ENCODE data around the gene FAM32A. TPM values are rescaled to one million over a fixed set of nuclear protein-coding genes. Genes with fewer than 3 reads are reported as not detected.

Gene FAM32A
- total RNA-seq, 1 donor from 2014 or later = 36.9 TPM

- intact Hi-C loops (cut with DNase I) = loop anchor here (5.0 kb wide), 1 partner anchor 184 kb away; no protein-coding TSS in a partner anchor
- DNase-seq (ENCODE audit: low spot score) = no peak
These were observed 13.1 kb downstream of the FAM32A start for GRCh38 chr19:16198370-16198651.

DNA sequence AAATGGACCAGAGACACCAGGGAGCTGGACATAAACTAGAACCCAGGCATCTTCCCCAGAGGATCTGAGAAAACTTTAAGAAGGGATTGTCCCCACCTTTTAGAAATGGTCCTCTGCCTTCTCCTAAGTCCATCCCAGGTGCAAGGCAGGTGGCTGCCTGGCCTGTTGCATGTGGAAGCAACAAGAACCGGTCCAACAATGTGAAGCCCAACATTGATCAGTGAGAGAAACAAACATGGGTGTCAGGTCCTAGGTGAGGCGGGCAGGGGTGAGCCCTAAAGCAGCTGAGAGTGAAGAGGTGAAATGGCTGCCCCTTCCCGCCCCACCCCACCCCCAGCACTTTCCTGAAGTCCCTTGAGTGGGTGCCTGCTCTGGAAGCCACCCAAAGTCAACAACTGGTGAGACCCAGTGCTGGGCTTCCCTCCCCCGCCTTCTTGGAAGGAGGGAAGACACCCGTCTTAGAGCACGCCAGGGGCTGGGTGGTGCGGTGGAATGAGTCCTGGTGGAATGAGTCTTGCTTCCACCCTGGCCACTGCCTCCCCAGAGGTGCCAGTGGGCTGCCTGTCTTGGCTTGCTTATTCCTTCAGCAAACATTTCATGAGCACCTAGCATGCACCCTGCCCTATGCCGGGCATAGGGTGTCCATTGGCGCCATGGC is 14.2 kb downstream of the FAM32A start:
- intact Hi-C loops (cut with DNase I) = loop anchor here (5.0 kb wide), 1 partner anchor 183 kb away; no protein-coding TSS in a partner anchor
- DNase-seq (ENCODE audit: low spot score) = no peak

DNA sequence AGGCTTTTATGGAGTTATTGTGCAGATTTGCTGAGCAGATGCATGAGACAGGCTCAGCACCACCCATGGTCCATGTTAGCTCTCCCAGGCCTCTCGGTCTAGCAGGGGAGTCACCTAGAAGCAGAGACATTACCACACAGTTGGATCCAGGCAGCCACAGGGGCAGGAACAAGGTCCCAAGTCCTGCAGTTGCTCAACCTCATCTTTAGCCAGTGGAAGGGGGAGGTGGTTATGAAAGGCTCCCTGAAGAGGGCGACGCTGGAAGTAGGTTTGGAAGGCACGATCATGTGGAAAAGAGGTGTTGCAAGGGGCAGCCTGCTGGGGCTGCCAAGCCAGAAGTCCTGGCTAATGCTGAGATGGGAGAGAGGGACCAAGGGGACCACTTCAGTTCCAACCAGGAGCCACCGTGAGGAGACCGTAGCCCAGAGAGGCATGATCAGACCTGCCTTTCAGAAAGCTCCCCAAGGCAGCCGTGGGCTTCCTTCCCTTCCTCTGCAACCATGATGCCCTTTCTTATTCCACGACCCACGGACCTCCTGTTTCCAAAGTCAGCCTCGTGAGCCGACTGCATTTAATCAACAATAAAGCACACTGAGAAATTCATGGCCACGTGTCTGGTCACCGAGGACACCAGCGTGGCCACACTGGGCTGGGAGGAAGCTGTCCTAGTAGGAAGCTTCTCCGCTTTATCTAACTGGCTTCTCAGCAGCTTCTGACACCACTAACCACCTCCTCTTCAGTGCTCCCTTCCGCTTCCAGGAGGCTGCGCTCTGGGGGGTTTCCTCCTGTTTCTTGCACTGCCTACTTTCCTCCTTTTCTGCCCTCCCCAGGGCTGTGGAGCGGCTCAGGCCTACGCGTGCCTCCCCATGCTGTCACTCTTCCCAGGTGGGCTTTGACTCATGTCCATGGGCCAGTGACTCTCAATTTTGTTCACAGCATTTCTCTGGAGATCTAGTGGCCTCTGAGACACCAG is 15.1 kb downstream of the FAM32A start:
- no peak for DNase-seq (ENCODE audit: low spot score)

DNA sequence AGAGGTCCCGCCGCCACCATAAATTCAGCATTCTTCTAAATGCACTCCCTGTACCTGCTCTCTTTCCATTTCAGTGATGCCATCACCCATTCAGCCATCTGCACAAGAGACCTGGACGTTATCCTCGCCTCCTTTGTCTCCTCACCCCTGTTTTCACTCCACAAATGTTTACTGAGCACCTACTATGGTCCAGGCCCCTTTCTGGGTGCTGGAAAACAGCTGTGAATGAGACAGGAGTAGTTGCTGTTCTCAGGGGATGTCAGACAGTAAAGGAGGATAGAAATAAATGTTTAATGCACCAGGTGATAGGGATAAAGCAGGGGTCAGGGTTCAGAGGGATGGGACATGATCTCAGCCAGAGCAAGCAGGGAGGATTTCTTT is 15.8 kb downstream of the FAM32A start:
- intact Hi-C loops (cut with DNase I) = no loop called here
- no peak for DNase-seq (ENCODE audit: low spot score)

More for the DNA sequence above, 15.1 kb downstream of the FAM32A start:
- intact Hi-C loops (cut with DNase I) = no loop called here

- DNase-seq (ENCODE audit: low spot score) = no peak
- intact Hi-C loops (cut with DNase I) = no loop called here
These were observed 17.4 kb downstream of the FAM32A start for GRCh38 chr19:16202320-16203255.

DNA sequence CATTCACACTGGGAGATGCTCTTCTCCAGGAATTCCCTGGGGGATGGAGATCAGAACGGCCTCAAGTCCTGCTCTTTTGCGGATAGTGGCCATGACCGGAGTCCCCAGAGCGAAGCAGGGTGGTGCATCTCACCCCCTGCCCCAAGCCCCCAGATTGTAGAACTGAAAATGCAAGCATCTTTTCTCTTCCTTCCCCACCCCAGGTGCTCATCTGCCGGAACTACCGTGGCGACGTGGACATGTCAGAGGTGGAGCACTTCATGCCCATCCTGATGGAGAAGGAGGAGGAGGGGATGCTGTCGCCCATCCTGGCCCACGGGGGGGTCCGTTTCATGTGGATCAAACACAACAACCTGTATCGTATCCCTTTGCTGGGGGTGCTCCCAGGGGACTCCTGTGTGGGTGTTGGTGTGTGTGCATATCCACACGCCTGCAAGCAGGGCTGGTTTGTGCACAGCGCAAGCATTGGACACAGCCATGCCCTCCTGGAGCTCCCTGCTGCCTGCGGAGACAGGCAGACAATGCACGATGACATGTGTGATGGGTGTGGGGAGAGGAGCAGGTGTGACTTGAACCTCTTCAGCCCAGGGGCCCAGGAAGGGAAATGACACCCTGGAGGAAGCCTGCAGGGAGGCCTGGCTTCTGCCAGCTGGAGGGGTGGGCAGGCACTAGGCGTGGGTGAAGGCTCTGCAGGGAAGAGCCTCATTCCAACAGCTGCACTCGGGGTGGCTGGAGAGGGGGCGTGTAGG is 18.2 kb downstream of the FAM32A start:
- intact Hi-C loops (cut with DNase I) = no loop called here
- DNase-seq (ENCODE audit: low spot score) = no peak

GRCh38 chr19:16204005-16204294 is 18.7 kb downstream of the FAM32A start:
- no peak for DNase-seq (ENCODE audit: low spot score)
- intact Hi-C loops (cut with DNase I) = no loop called here

DNA sequence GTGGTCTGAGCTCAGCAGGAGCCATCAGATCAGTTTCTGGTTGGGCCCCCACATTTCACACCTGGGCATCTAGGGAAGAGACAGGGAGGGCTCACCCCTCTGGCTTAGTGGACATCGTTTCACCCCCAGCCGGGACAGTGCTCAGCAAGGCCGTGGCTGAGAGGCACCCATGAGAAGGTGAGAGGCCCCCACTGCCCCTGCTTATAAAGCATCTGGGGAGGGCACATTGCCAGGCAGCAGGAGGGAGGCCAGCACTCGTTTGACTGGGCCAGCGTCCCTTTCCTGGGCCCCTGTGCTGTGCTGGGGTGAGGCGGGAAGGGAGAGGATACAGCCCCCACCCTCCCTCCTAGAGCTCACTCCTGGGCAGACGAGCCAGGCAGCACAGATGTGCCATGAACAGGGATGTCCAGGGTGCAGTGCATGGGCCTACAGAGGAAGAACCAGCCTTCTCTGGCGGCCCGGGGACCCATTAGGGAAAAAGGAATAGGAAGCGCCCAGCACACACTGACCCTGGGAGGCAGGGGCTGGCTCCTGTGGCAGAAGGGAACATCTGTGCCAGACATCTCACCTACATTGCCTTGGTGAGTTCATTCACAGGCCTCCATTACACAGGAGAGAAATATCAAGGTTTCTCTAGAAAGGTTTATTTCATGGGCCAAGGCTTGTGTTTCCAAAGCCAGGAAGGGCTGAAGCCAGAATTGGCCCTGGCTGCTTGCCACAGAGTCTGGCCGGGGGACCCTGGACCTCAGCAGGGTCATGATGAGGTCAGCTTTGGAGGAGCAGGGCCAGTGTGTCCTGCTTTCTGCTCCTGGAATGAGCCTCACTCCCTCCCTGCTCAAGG is 20.2 kb downstream of the FAM32A start:
- intact Hi-C loops (cut with DNase I) = no loop called here
- peak; percentile 76 for DNase-seq (ENCODE audit: low spot score)

GRCh38 chr19:16206046-16206605 is 20.9 kb downstream of the FAM32A start:
- peak; percentile 57 for DNase-seq (ENCODE audit: low spot score)
- intact Hi-C loops (cut with DNase I) = no loop called here

DNA sequence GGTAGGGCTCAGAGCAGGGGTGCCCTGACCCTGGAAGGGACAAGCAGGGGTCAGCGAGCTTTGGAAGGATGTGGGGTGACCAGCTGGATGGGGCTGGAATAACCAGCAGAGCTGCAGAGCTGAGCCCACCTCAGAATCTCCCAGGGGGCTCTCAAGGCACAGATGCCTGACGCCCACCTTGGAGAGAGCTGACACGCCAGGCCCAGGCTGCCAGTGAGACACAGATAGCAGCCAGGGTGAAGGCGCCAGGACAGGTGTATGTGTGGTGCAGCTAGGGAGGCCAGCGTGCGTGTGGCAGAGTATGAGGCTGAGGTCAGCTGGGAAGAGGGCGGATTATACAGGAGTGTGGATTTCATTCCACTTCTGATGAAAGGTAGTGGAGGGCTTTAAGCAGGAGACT is 21.4 kb downstream of the FAM32A start:
- no peak for DNase-seq (ENCODE audit: low spot score)
- intact Hi-C loops (cut with DNase I) = no loop called here

- intact Hi-C loops (cut with DNase I) = no loop called here
These were observed 21.9 kb downstream of the FAM32A start for GRCh38 chr19:16207063-16207462.

DNA sequence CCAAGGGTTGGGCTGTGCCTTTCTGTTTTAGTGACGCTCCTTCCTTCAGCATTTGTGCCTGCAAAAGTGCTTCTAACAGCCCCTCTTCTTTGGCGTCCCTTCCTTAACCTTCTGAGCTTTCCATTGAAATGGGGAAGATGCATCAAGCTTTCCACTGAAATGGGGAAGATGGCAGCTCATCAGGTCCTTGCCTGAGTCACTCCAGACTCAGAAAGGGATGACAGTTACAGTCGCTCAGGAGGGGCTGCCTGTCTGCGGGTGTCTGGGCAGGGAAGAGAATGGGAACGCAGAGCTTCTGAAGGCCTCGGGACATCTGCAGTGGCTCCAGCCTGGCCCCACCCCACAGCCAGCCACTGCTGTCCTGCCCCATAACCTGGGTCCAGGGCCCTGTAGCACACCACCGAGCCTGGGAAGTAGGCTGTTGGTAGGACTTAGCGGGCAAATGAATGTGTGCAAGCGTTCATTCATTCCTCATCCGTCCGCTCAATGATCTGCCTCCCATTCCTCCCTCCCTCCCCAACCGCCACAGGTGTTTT is 22.3 kb downstream of the FAM32A start:
- intact Hi-C loops (cut with DNase I) = no loop called here
- no peak for DNase-seq (ENCODE audit: low spot score)

More at GRCh38 chr19:16207063-16207462, 21.9 kb downstream of the FAM32A start:
- DNase-seq (ENCODE audit: low spot score) = no peak

GRCh38 chr19:16208064-16208759 is 23.0 kb downstream of the FAM32A start:
- intact Hi-C loops (cut with DNase I) = no loop called here
- no peak for DNase-seq (ENCODE audit: low spot score)

DNA sequence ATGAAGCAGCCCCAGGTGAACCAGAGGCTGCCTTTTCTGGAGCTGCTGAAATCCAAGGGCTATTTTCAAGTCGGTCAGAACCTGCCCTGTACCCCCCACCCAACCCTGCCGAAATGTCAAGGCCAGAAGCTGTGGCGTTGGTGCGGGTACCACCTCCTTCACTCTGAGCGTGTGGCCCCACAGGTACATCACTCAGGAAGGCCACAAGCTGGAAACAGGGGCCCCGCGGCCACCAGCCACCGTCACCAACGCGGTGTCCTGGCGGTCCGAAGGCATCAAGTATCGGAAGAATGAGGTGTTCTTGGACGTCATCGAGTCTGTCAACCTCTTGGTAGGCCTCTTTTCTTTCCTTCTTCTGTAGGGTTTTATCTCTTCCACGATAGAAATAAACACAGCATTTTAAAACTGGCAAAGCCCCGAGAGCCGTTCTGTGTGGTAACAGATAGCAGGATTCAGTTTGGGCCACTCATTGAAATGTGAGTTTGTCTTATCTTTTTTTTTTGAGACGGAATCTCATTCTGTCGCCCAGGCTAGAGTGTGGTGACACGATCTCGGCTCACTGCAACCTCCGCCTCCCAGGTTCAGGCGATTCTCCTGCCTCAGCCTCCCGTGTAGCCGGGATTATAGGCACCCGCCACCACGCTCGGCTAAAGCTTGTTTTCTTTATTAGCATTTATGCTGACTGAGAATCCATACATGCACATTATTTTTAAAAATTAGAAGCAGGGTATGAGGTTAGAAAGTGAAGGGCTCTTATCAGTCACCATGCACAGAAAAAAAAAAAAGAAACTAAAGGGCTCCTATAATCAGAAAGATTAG is 23.8 kb downstream of the FAM32A start:
- intact Hi-C loops (cut with DNase I) = no loop called here

GRCh38 chr19:16210168-16210567 is 25.0 kb downstream of the FAM32A start:
- no peak for DNase-seq (ENCODE audit: low spot score)
- intact Hi-C loops (cut with DNase I) = no loop called here

More for the DNA sequence above, 23.8 kb downstream of the FAM32A start:
- DNase-seq (ENCODE audit: low spot score) = no peak

DNA sequence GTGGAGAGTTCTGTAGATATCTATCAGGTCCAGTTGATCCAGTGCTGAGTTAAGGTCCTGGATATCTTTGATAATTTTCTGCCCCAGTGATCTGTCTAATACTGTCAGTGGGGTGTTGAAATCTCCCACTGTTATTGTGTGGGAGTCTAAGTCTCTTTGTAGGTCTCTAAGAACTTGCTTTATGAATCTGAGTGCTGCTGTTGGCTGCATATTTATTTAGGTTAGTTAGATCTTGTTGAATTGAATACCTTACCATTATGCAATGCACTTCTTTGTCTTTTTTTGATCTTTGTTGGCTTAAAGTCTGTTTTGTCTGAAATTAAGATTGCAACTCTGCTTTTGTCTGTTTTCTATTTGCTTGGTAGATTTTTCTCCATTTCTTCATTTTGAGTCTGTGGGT is 27.9 kb downstream of the FAM32A start:
- no peak for DNase-seq (ENCODE audit: low spot score)
- intact Hi-C loops (cut with DNase I) = no loop called here

Measured in cardiac septum (tissue), 1 donor.